ENCODE results near the gene BPI. TPM values are rescaled to one million over a fixed set of nuclear protein-coding genes. Genes with fewer than 3 reads are reported as not detected.

Gene BPI
- total and polyA plus RNA-seq, 2 donors (not counting 1 experiment from before 2014, with no cell fraction given): 0.10 to 0.44 TPM

- Histone ChIP-seq H2AFZ (ENCODE audit: insufficient read depth, low read depth, low read length, poor library complexity, severe bottlenecking) (no peak overlapping the region), H3K4me2 (replicated peaks; ENCODE audit: low read depth, low read length, poor library complexity, severe bottlenecking) (no peak overlapping the region), H3K9ac (ENCODE audit: low read length) (no peak overlapping the region), H3K79me2 (ENCODE audit: control insufficient read depth, insufficient read depth, low read length) (no peaks in the 10 kb centered on the region), H3K4me3 (ENCODE audit: control extremely low read depth in 1 of 5, extremely low read depth in 1 of 5, insufficient read depth in 1 of 5, low read depth in 2 of 5, low read length in 4 of 5) (no peak overlapping the region), H3K9me3 (ENCODE audit: control extremely low read depth in 1 of 3, control insufficient read depth in 2 of 3, insufficient read depth in 1 of 3, low read length in 2 of 3) (no peaks in the 10 kb centered on the region), H3K36me3 (replicated peaks in 1 of 2; ENCODE audit: control extremely low read depth in 1 of 2, control insufficient read depth in 1 of 2, extremely low read depth in 1 of 2, insufficient read depth in 2 of 2, low read length in 1 of 2) (no peaks in the 10 kb centered on the region), H3K27me3 (replicated peaks in 1 of 4; ENCODE audit: control extremely low read depth in 1 of 4, control insufficient read depth in 3 of 4, insufficient read depth in 4 of 4, low read length in 3 of 4) (peaks cover 0 to 3% (median 0%) of the 10 kb centered on the region in 4 experiments), H3K4me1 (ENCODE audit: control insufficient read depth in 2 of 2, insufficient read depth in 2 of 2, low read length in 2 of 2) (peaks cover 4% of the 10 kb centered on the region in 2 donors), H4K20me1 (ENCODE audit: control insufficient read depth, insufficient read depth, low read length, poor library complexity, severe bottlenecking) (no peaks in the 10 kb centered on the region), H3K27ac (ENCODE audit: low read length in 2 of 2) (no peak overlapping the region)
- Mint-ChIP-seq H3K27me3 (peaks cover 27% of the 10 kb centered on the region), H3K4me1 (peaks cover 5% of the 10 kb centered on the region), H3K4me3 (no peak overlapping the region), H3K27ac (no peak overlapping the region), H3K9me3 (ENCODE audit: insufficient read depth) (no peaks in the 10 kb centered on the region)
- ChIA-PET CTCF (no interaction called here), POLR2A (no interaction called here)
- ATAC-seq (ENCODE audit: low read depth) (no peak), DNase-seq (no peak)
- intact Hi-C loops (cut with micrococcal nuclease): no loop called here
- WGBS (ENCODE audit: insufficient coverage): 66% methylated on average over 6 of the region's 7 CpGs
- TF ChIP-seq CTCF (IDR thresholded peaks at IDR 0.05) (no peak), EZH2 (IDR thresholded peaks at IDR 0.05; ENCODE audit: borderline replicate concordance, insufficient read depth, low read depth, low read length, poor library complexity, severe bottlenecking) (no peak)
Observed at GRCh38 chr20:38373231-38373867, 69.4 kb downstream of the BPI start.

- no peak for TF ChIP-seq EZH2 (IDR thresholded peaks at IDR 0.05; ENCODE audit: borderline replicate concordance, insufficient read depth, low read depth, low read length, poor library complexity, severe bottlenecking)
- TF ChIP-seq CTCF (IDR thresholded peaks at IDR 0.05): no peak
- no peak overlapping the region for H3K27ac ChIP-seq (ENCODE audit: low read length in 2 of 2)
- DNase-seq: no peak
- H3K79me2 ChIP-seq (ENCODE audit: control insufficient read depth, insufficient read depth, low read length): no peaks in the 10 kb centered on the region
- no peaks in the 10 kb centered on the region for H4K20me1 ChIP-seq (ENCODE audit: control insufficient read depth, insufficient read depth, low read length, poor library complexity, severe bottlenecking)
- Mint-ChIP-seq H3K4me3 (no peak overlapping the region), H3K27ac (no peak overlapping the region), H3K27me3 (peaks cover 26% of the 10 kb centered on the region), H3K9me3 (ENCODE audit: insufficient read depth) (no peaks in the 10 kb centered on the region), H3K4me1 (peaks cover 5% of the 10 kb centered on the region)
- H3K9ac ChIP-seq (ENCODE audit: low read length): no peak overlapping the region
- H3K4me1 ChIP-seq (ENCODE audit: control insufficient read depth in 2 of 2, insufficient read depth in 2 of 2, low read length in 2 of 2): peaks cover 4% of the 10 kb centered on the region in 2 donors
- no peaks in the 10 kb centered on the region for H3K36me3 ChIP-seq (replicated peaks in 1 of 2; ENCODE audit: control extremely low read depth in 1 of 2, control insufficient read depth in 1 of 2, extremely low read depth in 1 of 2, insufficient read depth in 2 of 2, low read length in 1 of 2)
- intact Hi-C loops (cut with micrococcal nuclease): no loop called here
- no peak for ATAC-seq (ENCODE audit: low read depth)
- H3K9me3 ChIP-seq (ENCODE audit: control extremely low read depth in 1 of 3, control insufficient read depth in 2 of 3, insufficient read depth in 1 of 3, low read length in 2 of 3): no peaks in the 10 kb centered on the region
- H2AFZ ChIP-seq (ENCODE audit: insufficient read depth, low read depth, low read length, poor library complexity, severe bottlenecking): no peak overlapping the region
- no peak overlapping the region for H3K4me2 ChIP-seq (replicated peaks; ENCODE audit: low read depth, low read length, poor library complexity, severe bottlenecking)
- ChIA-PET POLR2A (no interaction called here), CTCF (no interaction called here)
- 92% methylated on average over 3 of the region's 5 CpGs for WGBS (ENCODE audit: insufficient coverage)
- H3K27me3 ChIP-seq (replicated peaks in 1 of 4; ENCODE audit: control extremely low read depth in 1 of 4, control insufficient read depth in 3 of 4, insufficient read depth in 4 of 4, low read length in 3 of 4): peaks cover 0 to 3% (median 0%) of the 10 kb centered on the region in 4 experiments
- no peak overlapping the region for H3K4me3 ChIP-seq (ENCODE audit: control extremely low read depth in 1 of 5, extremely low read depth in 1 of 5, insufficient read depth in 1 of 5, low read depth in 2 of 5, low read length in 4 of 5)
Observed at GRCh38 chr20:38373898-38374297, 69.9 kb downstream of the BPI start.

Data from B cell (primary cell).